IMR-90 (cell line): ENCODE measurements around the gene PPP1R14B. TPM values are rescaled to one million over a fixed set of nuclear protein-coding genes. Genes with fewer than 3 reads are reported as not detected.

Experiments
- ATAC-seq: fragments of 200-7000 bp; cut with Tn5 transposase; 2 replicates; pipeline ENCODE4 v1.9.1; 2020; ENCODE audit warnings: low read depth, mild to moderate bottlenecking, moderate library complexity
- BruUV-seq: library from RNA; stranded (reverse); fragments of 400-500 nt; replicated peaks from 2 replicates; lab custom pipeline; 2021; lab: Mats Ljungman, UMichigan
- CTCF ChIA-PET: fragments of 300-600 bp; formaldehyde crosslinking; extraction: SDS; loops from one replicate; lab custom pipeline; 2021; ENCODE audit warnings: antibody characterized with exemption; lab: Yijun Ruan, JAX
- POLR2A ChIA-PET: fragments of 300-600 bp; sonication (Branson Sonifier 250); formaldehyde crosslinking; loops from one replicate; lab custom pipeline; 2022; ENCODE audit warnings: antibody characterized with exemption; ENCODE audit not compliant: unreplicated experiment; lab: Charles Lee
- DNase-seq: peaks from one replicate; pipeline ENCODE4 v3.0.0; 2013
- H2AFZ ChIP-seq: replicated peaks from 2 replicates; pipeline ENCODE3; 2013; ENCODE audit warnings: low read length, mild to moderate bottlenecking; ENCODE audit not compliant: poor library complexity
- H2AK5ac ChIP-seq: 2 replicates; pipeline ENCODE4 v1.6.1; 2013; ENCODE audit warnings: low read depth, low read length, inconsistent platforms
- H2AK9ac ChIP-seq: replicated peaks from 2 replicates; pipeline ENCODE3; 2013; ENCODE audit warnings: mild to moderate bottlenecking, low read depth, low read length, moderate library complexity; ENCODE audit not compliant: poor library complexity
- H2BK120ac ChIP-seq: 2 replicates; pipeline ENCODE4 v1.6.1; 2013; ENCODE audit warnings: low read depth, low read length, inconsistent platforms
- H2BK15ac ChIP-seq: 3 replicates; pipeline ENCODE4 v1.6.1; 2013; ENCODE audit warnings: low read depth, low read length, inconsistent platforms
- H2BK20ac ChIP-seq: 2 replicates; pipeline ENCODE4 v1.6.1; 2013; ENCODE audit warnings: low read depth, mild to moderate bottlenecking, inconsistent platforms, low read length, moderate library complexity
- H2BK5ac ChIP-seq: 2 replicates; pipeline ENCODE4 v1.6.1; 2013; ENCODE audit warnings: mild to moderate bottlenecking, low read depth, low read length, inconsistent platforms; ENCODE audit not compliant: poor library complexity, severe bottlenecking
- H3K14ac ChIP-seq: replicated peaks from 2 replicates; pipeline ENCODE4 v1.6.1; 2013; ENCODE audit warnings: low read depth, low read length, inconsistent platforms
- H3K18ac ChIP-seq: 2 replicates; pipeline ENCODE4 v1.6.1; 2013; ENCODE audit warnings: low read depth, low read length, control low read depth
- H3K23ac ChIP-seq: 2 replicates; pipeline ENCODE4 v1.6.1; 2013; ENCODE audit warnings: low read depth, low read length, inconsistent platforms
- H3K27ac ChIP-seq: 2 replicates; pipeline ENCODE4 v1.5.1; 2013; ENCODE audit warnings: mild to moderate bottlenecking, control low read depth, low read length; ENCODE audit not compliant: insufficient read depth
- H3K27me3 ChIP-seq: 2 replicates; pipeline ENCODE4 v1.6.1; 2013; ENCODE audit warnings: low read length; ENCODE audit not compliant: control insufficient read depth, insufficient read depth
- H3K36me3 ChIP-seq: 2 replicates; pipeline ENCODE4 v1.6.1; 2013; ENCODE audit warnings: low read length, mixed read lengths; ENCODE audit not compliant: control insufficient read depth, insufficient read depth
- H3K4ac ChIP-seq: 2 replicates; pipeline ENCODE4 v1.6.1; 2013; ENCODE audit warnings: low read depth, low read length, inconsistent platforms
- H3K4me1 ChIP-seq: 2 replicates; pipeline ENCODE4 v1.6.1; 2013; ENCODE audit warnings: low read length, mixed read lengths; ENCODE audit not compliant: control insufficient read depth, insufficient read depth
- H3K4me2 ChIP-seq: 2 replicates; pipeline ENCODE4 v1.6.1; 2013; ENCODE audit warnings: low read depth, mild to moderate bottlenecking, control low read depth, low read length, moderate library complexity
- H3K4me3 ChIP-seq: 2 replicates; pipeline ENCODE4 v1.5.1; 2013; ENCODE audit warnings: low read depth, mild to moderate bottlenecking, control low read depth, low read length, moderate library complexity; ENCODE audit not compliant: insufficient read depth
- H3K56ac ChIP-seq: 2 replicates; pipeline ENCODE4 v1.6.1; 2013; ENCODE audit warnings: low read length, inconsistent platforms; ENCODE audit not compliant: insufficient read depth; ENCODE audit errors: extremely low read depth
- H3K79me1 ChIP-seq, 2 experiments: 2 replicates each; pipeline ENCODE4 v1.6.1; 2013; ENCODE audit warnings: low read length in 2 of 2, inconsistent platforms in 1 of 2, low read depth in 1 of 2
- H3K9ac ChIP-seq: 2 replicates; pipeline ENCODE4 v1.6.1; 2013; ENCODE audit warnings: low read depth, low read length, control low read depth
- H3K9me1 ChIP-seq: 2 replicates; pipeline ENCODE4 v1.6.1; 2013; ENCODE audit warnings: low read length, inconsistent platforms; ENCODE audit not compliant: insufficient read depth
- H3K9me3 ChIP-seq: 2 replicates; pipeline ENCODE4 v1.6.1; 2013; ENCODE audit warnings: low read length; ENCODE audit not compliant: control insufficient read depth, insufficient read depth
- H4K20me1 ChIP-seq: 2 replicates; pipeline ENCODE4 v1.6.1; 2013; ENCODE audit warnings: low read length, inconsistent platforms; ENCODE audit not compliant: insufficient read depth
- H4K5ac ChIP-seq: 2 replicates; pipeline ENCODE4 v1.6.1; 2013; ENCODE audit warnings: mild to moderate bottlenecking, low read depth, low read length, control low read depth
- H4K8ac ChIP-seq, 2 experiments: 2 replicates each; pipeline ENCODE4 v1.6.1; 2013; ENCODE audit warnings: low read depth in 2 of 2, low read length in 2 of 2, control low read depth in 1 of 2, inconsistent platforms in 1 of 2
- H4K91ac ChIP-seq: 2 replicates; pipeline ENCODE4 v1.6.1; 2013; ENCODE audit warnings: low read depth, low read length, inconsistent platforms; ENCODE audit not compliant: insufficient read depth
- BHLHE40 ChIP-seq: fragments of 150-350 bp; IDR thresholded peaks from 2 replicates; pipeline ENCODE4 v1.6.1; 2016; ENCODE audit warnings: mild to moderate bottlenecking, low read depth, low read length
- CEBPB ChIP-seq: IDR thresholded peaks from 2 replicates; pipeline ENCODE4 v1.6.1; 2012; ENCODE audit warnings: low read depth, low read length, improper control_type of control experiment
- FOS ChIP-seq: fragments of 150-350 bp; IDR thresholded peaks from 2 replicates; pipeline ENCODE4 v1.6.1; 2016; ENCODE audit warnings: low read depth, low read length
- MAFK ChIP-seq: IDR thresholded peaks from 2 replicates; pipeline ENCODE4 v1.6.1; 2012; ENCODE audit warnings: low read depth, low read length, improper control_type of control experiment
- MAZ ChIP-seq: IDR thresholded peaks from 2 replicates; pipeline ENCODE4 v1.6.1; 2012; ENCODE audit warnings: low read depth, mild to moderate bottlenecking, low read length, improper control_type of control experiment, moderate library complexity, borderline replicate concordance
- MXI1 ChIP-seq: IDR thresholded peaks from 2 replicates; pipeline ENCODE4 v1.6.1; 2012; ENCODE audit warnings: low read depth, mild to moderate bottlenecking, low read length, moderate library complexity, borderline replicate concordance
- NFE2L2 ChIP-seq: fragments of 150-350 bp; IDR thresholded peaks from 2 replicates; pipeline ENCODE4 v1.6.1; 2016; ENCODE audit warnings: low read depth, mild to moderate bottlenecking, low read length
- POLR2A ChIP-seq: IDR thresholded peaks from 2 replicates; pipeline ENCODE4 v1.6.1; 2012; ENCODE audit warnings: mild to moderate bottlenecking, low read depth, low read length
- RCOR1 ChIP-seq: IDR thresholded peaks from 2 replicates; pipeline ENCODE4 v1.6.1; 2012; ENCODE audit warnings: mild to moderate bottlenecking, low read length, improper control_type of control experiment; ENCODE audit not compliant: insufficient replicate concordance
- RFX5 ChIP-seq: IDR thresholded peaks from 2 replicates; pipeline ENCODE4 v1.8.0; 2012; ENCODE audit warnings: low read depth, mild to moderate bottlenecking, low read length, moderate library complexity
- WGBS, 2 experiments: methylation state at CpG; one replicate each; pipeline versions ENCODE4 v1.1.5 to v1.1.7; 2013; ENCODE audit warnings: missing lambda C conversion rate in 2 of 2; ENCODE audit not compliant: insufficient read length in 1 of 2; ENCODE audit errors: extremely low coverage in 2 of 2; 5-methylcytosine and 5-hydroxymethylcytosine counted together
- dilution Hi-C: fragments of 300-500 bp; cut with HindIII; formaldehyde crosslinking; loops from one replicate; pipeline ENCODE4 v1.14.3; 2018; ENCODE audit warnings: low sequenced_read_pairs; ENCODE audit not compliant: unreplicated experiment
- in situ Hi-C: fragments of 300-500 bp; cut with MboI; formaldehyde crosslinking; loops from 3 replicates; pipeline ENCODE4 v1.14.3; 2019; ENCODE audit warnings: low sequenced_read_pairs, inconsistent platforms, mixed read lengths
- intact Hi-C: fragments of 100-400 bp; cut with micrococcal nuclease; formaldehyde crosslinking; loops from 2 replicates; pipeline ENCODE4 v1.10.0; 2022
- polyA plus RNA-seq, 3 experiments: library from polyadenylated mRNA; depleted of rRNA; stranded (reverse); fragments of >200 nt; gene quantifications; 2 replicates each; pipeline ENCODE4 v1.2.3, GENCODE V29; 2012; ENCODE audit warnings: low replicate concordance in 1 of 3
- total RNA-seq: library from RNA; depleted of rRNA; stranded (reverse); fragments of >200 nt; gene quantifications from 2 replicates; pipeline ENCODE4 v1.2.3, GENCODE V29; 2012
- TF ChIP-seq, protein P1 (sequence below): conservative IDR thresholded peaks from 2 replicates; pipeline ENCODE4 v1.5.1; 2012; ENCODE audit warnings: mild to moderate bottlenecking, low read depth, low read length, improper control_type of control experiment
- TF ChIP-seq, protein P2 (sequence below): fragments of 150-350 bp; IDR thresholded peaks from 2 replicates; pipeline ENCODE4 v1.6.1; 2017; ENCODE audit warnings: mild to moderate bottlenecking, antibody characterized with exemption, low read length, low read depth
- TF ChIP-seq, protein P3 (sequence below): fragments of 150-350 bp; IDR thresholded peaks from 2 replicates; pipeline ENCODE4 v1.6.1; 2016; ENCODE audit warnings: low read depth, mild to moderate bottlenecking, low read length, moderate library complexity, borderline replicate concordance

PPP1R14B gene
- total and polyA plus RNA-seq, 2 of the 4 experiments (the other 2 are of a cell fraction): 176 to 257 TPM

DNA sequence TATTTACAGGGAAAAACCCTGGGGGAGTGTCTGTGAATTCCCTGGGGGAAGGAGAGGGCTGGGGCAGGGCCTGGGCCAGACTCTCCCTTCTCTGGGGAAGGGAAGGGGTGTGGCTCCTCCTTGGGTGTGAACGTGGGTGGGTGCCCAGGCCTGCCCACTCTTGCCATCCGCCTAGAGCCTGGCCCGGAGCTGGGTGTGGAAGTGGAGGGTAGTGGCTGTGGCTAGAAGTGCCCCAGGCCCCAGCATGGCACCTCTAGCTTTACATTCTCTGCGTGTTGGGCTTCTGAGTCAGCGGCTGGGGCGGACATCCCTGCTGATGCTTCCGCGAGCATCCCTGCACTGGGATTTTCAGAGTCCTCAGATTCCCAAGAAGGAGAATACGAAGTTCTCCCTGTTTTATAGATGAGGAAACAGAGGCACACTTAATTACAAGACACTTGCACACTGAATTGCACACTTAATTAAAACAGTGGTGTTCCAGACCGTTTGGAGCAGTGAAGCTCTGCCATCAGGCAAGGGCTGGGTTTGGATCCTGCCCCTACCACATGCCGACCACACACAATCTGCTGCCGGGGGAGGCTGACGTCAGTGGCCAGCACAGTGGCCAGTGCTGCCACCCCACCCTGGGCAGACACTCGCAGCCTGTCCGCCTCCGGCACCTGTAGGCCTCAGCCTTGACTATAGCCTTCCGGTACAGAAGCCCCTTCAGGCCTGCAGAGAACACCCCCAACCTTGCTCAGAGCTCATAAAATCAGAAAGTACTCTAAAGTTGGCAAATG lies 30.1 kb upstream of the PPP1R14B start (continued):
- no peak for TF ChIP-seq RCOR1

DNA sequence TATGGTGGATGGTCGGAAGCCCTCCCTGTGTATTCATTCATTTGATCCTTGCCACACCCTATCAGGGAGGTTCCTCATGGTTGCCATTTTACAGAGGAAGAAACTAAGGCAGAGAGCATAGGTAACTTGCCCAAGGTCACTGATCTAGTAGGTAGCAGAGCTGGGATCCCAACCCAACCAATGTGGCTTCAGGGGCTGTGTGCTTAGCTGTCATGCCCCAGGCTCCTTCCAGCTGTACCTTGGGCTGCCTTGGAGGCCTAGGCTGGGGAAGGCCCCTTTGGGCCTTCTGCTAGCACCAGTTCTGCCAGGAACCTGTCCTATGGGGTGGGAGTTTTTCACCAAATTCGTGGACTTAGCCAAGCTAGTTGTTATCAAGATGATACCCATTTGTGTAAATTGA lies 29.1 kb upstream of the PPP1R14B start:
- Histone ChIP-seq H2BK20ac (no peak overlapping the region), H3K27me3 (no peaks in the 10 kb centered on the region), H2BK5ac (no peak overlapping the region), H3K4me3 (no peak overlapping the region), H2BK120ac (no peak overlapping the region), H3K4ac (no peak overlapping the region), H3K14ac (no peak overlapping the region), H2AFZ (no peak overlapping the region), H2BK15ac (no peak overlapping the region), H3K9ac (no peak overlapping the region), H2AK5ac (no peak overlapping the region), H4K5ac (no peak overlapping the region), H3K4me1 (peaks cover 4% of the 10 kb centered on the region), H3K9me3 (no peaks in the 10 kb centered on the region), H3K23ac (no peak overlapping the region), H4K91ac (no peak overlapping the region), H3K4me2 (no peak overlapping the region), H3K36me3 (peaks cover 30% of the 10 kb centered on the region), H4K8ac (no peak overlapping the region), H3K18ac (no peak overlapping the region), H3K9me1 (peaks cover 5% of the 10 kb centered on the region; the same call in 1 of the 2 replicates), H3K79me1 (peaks cover 9 to 19% of the 10 kb centered on the region in 2 experiments), H2AK9ac (no peak overlapping the region), H3K56ac (no peak overlapping the region), H4K20me1 (no peaks in the 10 kb centered on the region), H3K27ac (no peak overlapping the region)
- ATAC-seq (no peak), DNase-seq (no peak)
- ChIA-PET POLR2A (no interaction called here), CTCF (interaction anchor here (1.0 to 1.3 kb wide), 2 partner anchors 71 to 79 kb away, joined by 3 to 4 read pairs; no protein-coding TSS in a partner anchor)
- in situ Hi-C loops (no loop called here), dilution Hi-C loops (no loop called here), intact Hi-C loops (no loop called here)
- BruUV-seq: no TSS peak
- WGBS, 2 experiments: no CpG with 5 or more reads among the region's 2 CpGs
- no peak for TF ChIP-seq MXI1
- TF ChIP-seq POLR2A: no peak
- no peak for TF ChIP-seq BHLHE40
- no peak for TF ChIP-seq RFX5
- no peak for TF ChIP-seq RCOR1
- TF ChIP-seq, protein P1, sequence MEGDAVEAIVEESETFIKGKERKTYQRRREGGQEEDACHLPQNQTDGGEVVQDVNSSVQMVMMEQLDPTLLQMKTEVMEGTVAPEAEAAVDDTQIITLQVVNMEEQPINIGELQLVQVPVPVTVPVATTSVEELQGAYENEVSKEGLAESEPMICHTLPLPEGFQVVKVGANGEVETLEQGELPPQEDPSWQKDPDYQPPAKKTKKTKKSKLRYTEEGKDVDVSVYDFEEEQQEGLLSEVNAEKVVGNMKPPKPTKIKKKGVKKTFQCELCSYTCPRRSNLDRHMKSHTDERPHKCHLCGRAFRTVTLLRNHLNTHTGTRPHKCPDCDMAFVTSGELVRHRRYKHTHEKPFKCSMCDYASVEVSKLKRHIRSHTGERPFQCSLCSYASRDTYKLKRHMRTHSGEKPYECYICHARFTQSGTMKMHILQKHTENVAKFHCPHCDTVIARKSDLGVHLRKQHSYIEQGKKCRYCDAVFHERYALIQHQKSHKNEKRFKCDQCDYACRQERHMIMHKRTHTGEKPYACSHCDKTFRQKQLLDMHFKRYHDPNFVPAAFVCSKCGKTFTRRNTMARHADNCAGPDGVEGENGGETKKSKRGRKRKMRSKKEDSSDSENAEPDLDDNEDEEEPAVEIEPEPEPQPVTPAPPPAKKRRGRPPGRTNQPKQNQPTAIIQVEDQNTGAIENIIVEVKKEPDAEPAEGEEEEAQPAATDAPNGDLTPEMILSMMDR: no peak
- TF ChIP-seq NFE2L2: no peak
- TF ChIP-seq, protein P2, sequence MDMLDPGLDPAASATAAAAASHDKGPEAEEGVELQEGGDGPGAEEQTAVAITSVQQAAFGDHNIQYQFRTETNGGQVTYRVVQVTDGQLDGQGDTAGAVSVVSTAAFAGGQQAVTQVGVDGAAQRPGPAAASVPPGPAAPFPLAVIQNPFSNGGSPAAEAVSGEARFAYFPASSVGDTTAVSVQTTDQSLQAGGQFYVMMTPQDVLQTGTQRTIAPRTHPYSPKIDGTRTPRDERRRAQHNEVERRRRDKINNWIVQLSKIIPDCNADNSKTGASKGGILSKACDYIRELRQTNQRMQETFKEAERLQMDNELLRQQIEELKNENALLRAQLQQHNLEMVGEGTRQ: no peak
- TF ChIP-seq MAZ: no peak
- TF ChIP-seq MAFK: no peak
- no peak for TF ChIP-seq FOS
- TF ChIP-seq, protein P3, sequence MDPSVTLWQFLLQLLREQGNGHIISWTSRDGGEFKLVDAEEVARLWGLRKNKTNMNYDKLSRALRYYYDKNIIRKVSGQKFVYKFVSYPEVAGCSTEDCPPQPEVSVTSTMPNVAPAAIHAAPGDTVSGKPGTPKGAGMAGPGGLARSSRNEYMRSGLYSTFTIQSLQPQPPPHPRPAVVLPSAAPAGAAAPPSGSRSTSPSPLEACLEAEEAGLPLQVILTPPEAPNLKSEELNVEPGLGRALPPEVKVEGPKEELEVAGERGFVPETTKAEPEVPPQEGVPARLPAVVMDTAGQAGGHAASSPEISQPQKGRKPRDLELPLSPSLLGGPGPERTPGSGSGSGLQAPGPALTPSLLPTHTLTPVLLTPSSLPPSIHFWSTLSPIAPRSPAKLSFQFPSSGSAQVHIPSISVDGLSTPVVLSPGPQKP: no peak
- TF ChIP-seq CEBPB: no peak
